Suprapubic skin (tissue), 4 donors: ENCODE measurements around the gene HOXA6. TPM values are rescaled to one million over a fixed set of nuclear protein-coding genes. Genes with fewer than 3 reads are reported as not detected.

Experiments
- DNase-seq, 2 donors: peaks; one replicate each; pipeline ENCODE4 v3.0.0-alpha.2; 2019; ENCODE audit warnings: low spot score in 2 of 2
- H3K27ac ChIP-seq: fragments of 200-600 bp; sonication (generic); one replicate; pipeline ENCODE4 v1.5.1; 2019
- H3K27me3 ChIP-seq: fragments of 200-600 bp; sonication (generic); one replicate; pipeline ENCODE4 v1.5.1; 2019
- H3K36me3 ChIP-seq: fragments of 200-600 bp; sonication (generic); one replicate; pipeline ENCODE4 v1.5.1; 2019
- H3K4me1 ChIP-seq: fragments of 200-600 bp; sonication (generic); one replicate; pipeline ENCODE4 v1.5.1; 2019
- H3K4me3 ChIP-seq: fragments of 200-600 bp; sonication (generic); one replicate; pipeline ENCODE4 v1.5.1; 2019; ENCODE audit warnings: mild to moderate bottlenecking
- H3K9me3 ChIP-seq: fragments of 200-600 bp; sonication (generic); one replicate; pipeline ENCODE4 v1.5.1; 2019
- EP300 ChIP-seq: sonication (generic); formaldehyde crosslinking; IDR thresholded peaks from one replicate; pipeline ENCODE4 v1.6.1; 2017; ENCODE audit warnings: antibody characterized with exemption
- POLR2A ChIP-seq, 2 donors: fragments of 450-650 bp; IDR thresholded peaks; one replicate each; pipeline ENCODE4 v1.6.1; 2017; ENCODE audit warnings: antibody characterized with exemption in 2 of 2, mild to moderate bottlenecking in 2 of 2, moderate library complexity in 2 of 2
- POLR2AphosphoS5 ChIP-seq, 3 donors: sonication (generic); formaldehyde crosslinking; IDR thresholded peaks; one replicate each; pipeline ENCODE4 v1.6.1; 2017; ENCODE audit warnings: antibody characterized with exemption in 3 of 3
- WGBS: methylation state at CpG from one replicate; pipeline ENCODE4 v1.1.5; 2018; 5-methylcytosine and 5-hydroxymethylcytosine counted together
- total RNA-seq, 4 donors: library from RNA; depleted of rRNA; stranded (reverse); fragments of >200 nt; gene quantifications; one replicate each; pipeline ENCODE4 v1.1.0, GENCODE V29; 2016
- TF ChIP-seq, protein P1 (sequence below), 2 donors: fragments of 200-600 bp in 1 of 2; fragments of 450-650 bp in 1 of 2; sonication (generic) in 1 of 2; IDR thresholded peaks; one replicate each; pipeline ENCODE4 v1.5.1; 2016 to 2019; ENCODE audit warnings: antibody characterized with exemption in 2 of 2, mild to moderate bottlenecking in 1 of 2, moderate library complexity in 1 of 2

The HOXA6 gene
- total RNA-seq: 1 to 10 TPM; 4.0 to 9.3 (median 6.4) TPM

DNA sequence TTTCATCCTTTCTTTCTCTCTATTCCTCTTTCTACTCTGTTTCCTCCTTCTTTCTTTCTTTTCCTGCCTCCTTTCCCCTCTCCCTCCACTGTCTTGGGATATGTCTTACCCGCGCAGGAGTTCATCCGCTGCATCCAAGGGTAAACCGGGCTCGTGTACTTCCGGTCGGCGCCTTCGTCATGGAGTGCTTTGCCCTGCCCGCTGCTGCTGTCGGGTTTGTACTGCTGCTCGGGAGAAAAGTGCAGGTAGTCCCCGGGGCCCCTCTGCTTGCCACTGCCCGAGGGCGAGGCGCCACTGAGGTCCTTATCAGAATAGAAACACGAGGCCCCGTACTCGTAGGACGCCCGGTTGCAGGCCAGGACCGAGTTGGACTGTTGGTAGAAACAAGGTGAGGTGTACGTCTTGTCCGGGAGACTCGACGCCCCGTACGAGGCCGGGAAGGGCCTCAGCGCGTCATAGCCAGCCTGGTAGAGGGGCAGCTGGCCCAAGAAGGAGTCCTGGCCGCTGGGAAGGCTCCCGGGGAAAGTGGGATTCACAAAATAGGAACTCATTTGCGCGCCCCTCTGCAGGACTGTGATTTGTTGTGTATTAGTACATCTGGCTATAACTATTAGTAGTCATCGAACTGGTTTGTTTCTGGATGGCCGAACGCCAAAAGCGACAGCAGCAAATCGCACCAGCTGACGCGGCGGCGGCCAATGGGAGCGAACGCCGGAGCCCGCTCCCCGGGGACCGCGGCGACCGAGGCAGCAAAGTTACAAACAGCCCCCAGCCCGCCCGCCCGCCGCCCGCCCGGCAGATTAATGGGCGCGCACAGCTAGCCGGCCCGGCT lies at the start of gene HOXA6:
Gene HOXA6 (minus strand): TSS at position 576 of the 832 bp plus-strand sequence. CDS start 25 bp downstream, at position 551.
- Histone ChIP-seq H3K27ac (peak within 1 kb of the TSS; percentile 97), H3K4me3 (peak within 1 kb of the TSS; percentile 53), H3K4me1 (peaks cover 71% of the 10 kb centered on the region), H3K27me3 (peaks cover 4% of the 10 kb centered on the region), H3K9me3 (no peaks in the 10 kb centered on the region), H3K36me3 (peaks cover 16% of the 10 kb centered on the region)
- 31% methylated on average over 15 of the region's 63 CpGs for WGBS
- peak in 1 of 3 donors; percentile 11 for TF ChIP-seq POLR2AphosphoS5 (IDR thresholded peaks at IDR 0.05)
- TF ChIP-seq, protein P1, sequence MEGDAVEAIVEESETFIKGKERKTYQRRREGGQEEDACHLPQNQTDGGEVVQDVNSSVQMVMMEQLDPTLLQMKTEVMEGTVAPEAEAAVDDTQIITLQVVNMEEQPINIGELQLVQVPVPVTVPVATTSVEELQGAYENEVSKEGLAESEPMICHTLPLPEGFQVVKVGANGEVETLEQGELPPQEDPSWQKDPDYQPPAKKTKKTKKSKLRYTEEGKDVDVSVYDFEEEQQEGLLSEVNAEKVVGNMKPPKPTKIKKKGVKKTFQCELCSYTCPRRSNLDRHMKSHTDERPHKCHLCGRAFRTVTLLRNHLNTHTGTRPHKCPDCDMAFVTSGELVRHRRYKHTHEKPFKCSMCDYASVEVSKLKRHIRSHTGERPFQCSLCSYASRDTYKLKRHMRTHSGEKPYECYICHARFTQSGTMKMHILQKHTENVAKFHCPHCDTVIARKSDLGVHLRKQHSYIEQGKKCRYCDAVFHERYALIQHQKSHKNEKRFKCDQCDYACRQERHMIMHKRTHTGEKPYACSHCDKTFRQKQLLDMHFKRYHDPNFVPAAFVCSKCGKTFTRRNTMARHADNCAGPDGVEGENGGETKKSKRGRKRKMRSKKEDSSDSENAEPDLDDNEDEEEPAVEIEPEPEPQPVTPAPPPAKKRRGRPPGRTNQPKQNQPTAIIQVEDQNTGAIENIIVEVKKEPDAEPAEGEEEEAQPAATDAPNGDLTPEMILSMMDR (IDR thresholded peaks at IDR 0.05): no peak
- TF ChIP-seq POLR2A (IDR thresholded peaks at IDR 0.05): no peak
- no peak for TF ChIP-seq EP300
- peak; percentile 89 to 91 for DNase-seq

DNA sequence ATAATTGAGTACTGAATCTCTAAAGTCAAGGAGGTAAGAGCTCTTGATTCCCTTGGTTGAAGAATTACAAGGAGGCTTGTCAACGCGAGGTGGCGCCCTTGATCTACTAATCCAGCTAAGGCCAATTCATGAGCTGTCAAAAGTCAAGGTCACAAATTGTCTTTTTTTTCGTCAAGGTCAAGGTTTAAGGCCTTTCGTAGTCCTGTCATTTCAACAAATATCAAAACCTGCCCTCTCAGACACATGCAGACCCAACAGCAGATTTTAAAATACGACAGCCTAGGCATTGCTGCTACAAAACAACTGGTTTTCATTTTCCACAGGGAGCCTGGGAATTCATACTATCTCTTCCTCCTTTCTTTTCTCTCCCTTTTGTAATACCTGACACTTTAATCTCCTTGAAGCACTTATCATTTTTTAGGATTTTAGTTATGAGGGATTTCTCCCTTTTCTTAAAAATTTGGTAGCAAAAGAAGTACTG lies 48.8 kb upstream of the HOXA6 start:
- Histone ChIP-seq H3K4me3 (no peak overlapping the region), H3K4me1 (peaks cover 52% of the 10 kb centered on the region), H3K9me3 (no peaks in the 10 kb centered on the region), H3K36me3 (no peaks in the 10 kb centered on the region), H3K27ac (no peak overlapping the region), H3K27me3 (peaks cover 99% of the 10 kb centered on the region)
- 1% methylated on average over 6 of the region's 6 CpGs for WGBS
- peak; percentile 86 to 95 for DNase-seq
- TF ChIP-seq, protein P1 (IDR thresholded peaks at IDR 0.05): peak; percentile 60 to 71
- no peak for TF ChIP-seq POLR2A (IDR thresholded peaks at IDR 0.05)

DNA sequence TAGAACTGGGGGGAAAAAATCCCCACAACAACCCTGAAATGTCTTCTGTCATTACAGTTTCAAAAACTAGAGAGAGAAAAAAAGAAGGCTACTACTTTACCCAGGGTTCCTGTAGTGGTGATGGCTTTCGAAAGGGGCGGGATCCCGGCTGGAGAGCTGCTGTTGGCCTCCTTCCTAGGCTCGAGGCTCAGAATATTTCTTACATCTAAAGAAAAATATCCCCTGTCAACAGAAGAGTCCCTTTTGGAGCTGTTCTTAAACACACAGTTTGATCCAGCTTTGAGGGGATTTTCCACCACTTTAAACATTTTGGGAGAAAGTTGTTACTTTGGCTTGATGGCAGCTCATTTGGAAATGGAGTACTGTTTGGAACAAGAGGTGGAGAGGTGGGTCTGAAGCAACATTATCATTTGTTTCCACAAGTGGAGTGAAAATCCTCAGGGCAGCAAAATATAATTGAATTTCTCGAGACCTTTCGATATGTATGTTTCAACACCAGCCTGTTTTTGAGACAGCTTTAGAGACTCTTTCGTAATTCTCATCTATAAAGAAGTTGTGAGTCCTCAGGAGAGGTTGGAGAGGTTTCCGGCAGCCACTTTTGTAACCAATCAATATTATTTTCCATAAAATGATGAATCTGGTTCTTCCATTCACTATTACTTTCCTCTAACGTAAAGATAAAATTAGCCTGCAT lies 47.3 kb upstream of the HOXA6 start:
- TF ChIP-seq, protein P1 (IDR thresholded peaks at IDR 0.05): no peak
- no peak for TF ChIP-seq EP300
- H3K4me3 ChIP-seq: no peak overlapping the region
- H3K4me1 ChIP-seq: peaks cover 37% of the 10 kb centered on the region
- H3K36me3 ChIP-seq: no peaks in the 10 kb centered on the region
- no peaks in the 10 kb centered on the region for H3K9me3 ChIP-seq
- H3K27me3 ChIP-seq: peaks cover 99% of the 10 kb centered on the region
- WGBS: 67% methylated on average over 9 of the region's 9 CpGs
- H3K27ac ChIP-seq: no peak overlapping the region
- peak; percentile 20 to 31 for DNase-seq

DNA sequence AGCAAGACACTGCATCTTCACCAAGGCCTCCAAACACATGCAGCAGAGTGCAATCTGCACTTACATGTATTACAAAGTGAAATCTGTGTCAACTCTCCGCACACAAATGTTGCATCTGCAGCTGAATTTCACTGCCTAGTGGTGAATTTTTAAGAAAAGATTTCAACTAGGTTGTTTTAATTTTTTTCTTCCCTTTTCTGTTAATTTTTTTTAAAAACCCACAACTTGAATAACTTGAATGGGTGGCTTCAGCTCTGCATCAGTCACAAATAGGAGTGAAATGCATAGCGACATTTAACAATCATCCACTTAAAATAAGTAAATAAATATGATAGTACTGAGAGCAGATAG lies 46.4 kb upstream of the HOXA6 start:
- WGBS: 80% methylated on average over 2 of the region's 2 CpGs
- peaks cover 100% of the 10 kb centered on the region for H3K27me3 ChIP-seq

More for the DNA sequence above, 46.4 kb upstream of the HOXA6 start:
- no peak for DNase-seq
- Histone ChIP-seq H3K27ac (no peak overlapping the region), H3K36me3 (no peaks in the 10 kb centered on the region), H3K4me1 (peaks cover 36% of the 10 kb centered on the region), H3K4me3 (no peak overlapping the region), H3K9me3 (no peaks in the 10 kb centered on the region)
- TF ChIP-seq, protein P1 (IDR thresholded peaks at IDR 0.05): no peak
- no peak for TF ChIP-seq POLR2AphosphoS5 (IDR thresholded peaks at IDR 0.05)
